Endothelial cell of umbilical vein (primary cell): ENCODE measurements around the gene CNN1. TPM values are rescaled to one million over a fixed set of nuclear protein-coding genes. Genes with fewer than 3 reads are reported as not detected.

Experiments
- BruUV-seq: library from RNA; stranded (reverse); fragments of 400-500 nt; replicated peaks from 2 replicates; lab custom pipeline; 2021; lab: Mats Ljungman, UMichigan
- CTCF ChIA-PET: fragments of 300-600, 350-600 bp; sonication (Branson Sonifier 250); formaldehyde crosslinking; loops from one replicate; lab custom pipeline; 2021; ENCODE audit warnings: antibody characterized with exemption, inconsistent platforms; lab: Charles Lee
- POLR2A ChIA-PET: fragments of 300-600, 350-600 bp; sonication (Branson Sonifier 250); formaldehyde crosslinking; loops from one replicate; lab custom pipeline; 2021; ENCODE audit warnings: antibody characterized with exemption, inconsistent platforms; lab: Charles Lee
- DNase-seq: peaks from one replicate; pipeline ENCODE4 v3.0.0-alpha.2; 2011; ENCODE audit warnings: low read depth, low spot score
- FAIRE-seq: peaks from 2 replicates; lab custom pipeline; 2011; peaks lifted over from hg19 to GRCh38; lab: Jason Lieb, UNC
- H2AFZ ChIP-seq: 2 replicates; pipeline ENCODE4 v1.6.0; 2012; ENCODE audit warnings: low read depth, low read length, control low read depth, inconsistent platforms
- H3K27ac ChIP-seq: 2 replicates; pipeline ENCODE4 v1.5.1; 2011; ENCODE audit warnings: low read depth, mild to moderate bottlenecking, control low read depth, low read length, moderate library complexity; ENCODE audit not compliant: insufficient read depth
- H3K27me3 ChIP-seq, 2 experiments: 2 replicates each; pipeline versions ENCODE4 v1.6.0 to v1.6.1; 2011; ENCODE audit warnings: low read length in 2 of 2, mixed read lengths in 1 of 2; ENCODE audit not compliant: control insufficient read depth in 2 of 2, insufficient read depth in 2 of 2
- H3K36me3 ChIP-seq, 2 experiments: 2 replicates in 1 of 2; 3 replicates in 1 of 2; pipeline ENCODE4 v1.5.1; 2011; ENCODE audit warnings: low read length in 2 of 2, mild to moderate bottlenecking in 1 of 2, moderate library complexity in 1 of 2; ENCODE audit not compliant: control insufficient read depth in 2 of 2, insufficient read depth in 2 of 2; ENCODE audit errors: extremely low read depth in 1 of 2
- H3K4me1 ChIP-seq: 3 replicates; pipeline ENCODE4 v1.5.1; 2011; ENCODE audit warnings: mild to moderate bottlenecking, low read length; ENCODE audit not compliant: control insufficient read depth, insufficient read depth; ENCODE audit errors: extremely low read depth
- H3K4me2 ChIP-seq: 2 replicates; pipeline ENCODE4 v1.6.1; 2011; ENCODE audit warnings: low read length, control low read depth, mixed read lengths; ENCODE audit not compliant: insufficient read depth
- H3K4me3 ChIP-seq, 3 experiments: fragments of 200-600 bp in 1 of 3; sonication (generic), shearing (Covaris generic) in 1 of 3; replicated peaks in 1 of 3; 2 replicates each; pipeline ENCODE4 v1.5.1; 2011 to 2016; ENCODE audit warnings: control low read depth in 3 of 3, low read length in 3 of 3, mild to moderate bottlenecking in 2 of 3, inconsistent platforms in 1 of 3, low read depth in 1 of 3, moderate library complexity in 1 of 3; ENCODE audit not compliant: insufficient read depth in 1 of 3
- H3K79me2 ChIP-seq: 2 replicates; pipeline ENCODE4 v1.6.0; 2012; ENCODE audit warnings: low read length, inconsistent platforms; ENCODE audit not compliant: control insufficient read depth, insufficient read depth
- H3K9ac ChIP-seq: replicated peaks from 2 replicates; pipeline ENCODE3; 2011; ENCODE audit warnings: low read length, control low read depth; ENCODE audit not compliant: insufficient read depth; ENCODE audit errors: extremely low read depth
- H3K9me1 ChIP-seq: replicated peaks from 3 replicates; pipeline ENCODE4 v1.6.0; 2011; ENCODE audit warnings: mild to moderate bottlenecking, low read length; ENCODE audit not compliant: control insufficient read depth, insufficient read depth; ENCODE audit errors: extremely low read depth
- H3K9me3 ChIP-seq: replicated peaks from 2 replicates; pipeline ENCODE4 v1.5.1; 2012; ENCODE audit warnings: low read length, inconsistent platforms; ENCODE audit not compliant: control insufficient read depth, insufficient read depth
- H4K20me1 ChIP-seq: replicated peaks from 2 replicates; pipeline ENCODE3; 2011; ENCODE audit warnings: mild to moderate bottlenecking, low read length; ENCODE audit not compliant: control insufficient read depth, insufficient read depth; ENCODE audit errors: extremely low read depth
- CTCF ChIP-seq, 2 donors: IDR thresholded peaks; 1 replicate in 1 of 2; 2 replicates in 1 of 2; pipeline ENCODE4 v1.5.1; 2011; ENCODE audit warnings: low read length in 2 of 2, mild to moderate bottlenecking in 2 of 2, moderate library complexity in 2 of 2, control low read depth in 1 of 2, inconsistent platforms in 1 of 2, low read depth in 1 of 2; ENCODE audit not compliant: insufficient read depth in 1 of 2; ENCODE audit errors: extremely low read depth in 1 of 2
- EZH2 ChIP-seq: IDR thresholded peaks from 2 replicates; pipeline ENCODE4 v1.6.1; 2012; ENCODE audit warnings: borderline replicate concordance, low read depth, mild to moderate bottlenecking, moderate library complexity, low read length, inconsistent platforms; ENCODE audit not compliant: severe bottlenecking
- FOS ChIP-seq: IDR thresholded peaks from 2 replicates; pipeline ENCODE4 v1.6.1; 2011; ENCODE audit warnings: mild to moderate bottlenecking, low read length, moderate library complexity, borderline replicate concordance; ENCODE audit not compliant: insufficient read depth
- GATA2 ChIP-seq: IDR thresholded peaks from 2 replicates; pipeline ENCODE4 v1.7.0; 2011; ENCODE audit warnings: low read depth, mild to moderate bottlenecking, moderate library complexity, mixed read lengths, low read length; ENCODE audit not compliant: insufficient read length, insufficient read depth
- JUN ChIP-seq: IDR thresholded peaks from 2 replicates; pipeline ENCODE4 v1.6.1; 2011; ENCODE audit warnings: borderline replicate concordance, low read depth; ENCODE audit not compliant: insufficient read length, insufficient read depth
- MAX ChIP-seq: IDR thresholded peaks from 2 replicates; pipeline ENCODE4 v1.6.1; 2011; ENCODE audit not compliant: insufficient read depth, insufficient read length
- MYC ChIP-seq: IDR thresholded peaks from one replicate; pipeline ENCODE4 v1.6.1; 2011; ENCODE audit warnings: mild to moderate bottlenecking, low read depth, low read length
- POLR2A ChIP-seq: IDR thresholded peaks from 2 replicates; pipeline ENCODE4 v1.6.1; 2012; ENCODE audit warnings: low read depth, mild to moderate bottlenecking, control low read depth, low read length
- POLR2AphosphoS5 ChIP-seq: IDR thresholded peaks from 2 replicates; pipeline ENCODE4 v1.6.1; 2012; ENCODE audit warnings: low read depth, mild to moderate bottlenecking, control low read depth, low read length, moderate library complexity; ENCODE audit not compliant: insufficient read depth
- dilution Hi-C: fragments of 300-500 bp; cut with MboI; formaldehyde crosslinking; loops from one replicate; pipeline ENCODE4 v1.15.0; 2019; ENCODE audit warnings: low sequenced_read_pairs; ENCODE audit not compliant: extremely low pct_ligation_motif_present
- intact Hi-C: fragments of 100-400 bp; cut with micrococcal nuclease; formaldehyde crosslinking; loops from one replicate; pipeline ENCODE4 v1.10.0; 2022
- polyA plus RNA-seq, 4 experiments: library from polyadenylated mRNA; depleted of rRNA in 3 of 4; stranded (reverse) in 3 of 4; unstranded in 1 of 4; fragments of >200 nt; gene quantifications; 2 replicates each; pipeline versions ENCODE4 v1.2.1 to v1.2.3, GENCODE V29; 2011 to 2012; ENCODE audit warnings: missing spikeins in 1 of 4
- total RNA-seq: library from RNA; stranded (reverse); gene quantifications from 2 replicates; pipeline ENCODE4 v1.2.3, GENCODE V29; 2021

Gene CNN1
- total and polyA plus RNA-seq, 2 donors (not counting 3 experiments of a cell fraction or from before 2014, with no cell fraction given): 0.76 TPM; not detected in 1

GRCh38 chr19:11581740-11582139 lies 43.1 kb downstream of the CNN1 start:
- BruUV-seq: no TSS peak
- intact Hi-C loops (no loop called here), dilution Hi-C loops (no loop called here)
- H3K27me3 ChIP-seq: peaks cover 3 to 7% of the 10 kb centered on the region in 2 experiments
- DNase-seq (no peak), FAIRE-seq (no peak)
- no peaks in the 10 kb centered on the region for H3K9me3 ChIP-seq
- H4K20me1 ChIP-seq: no peaks in the 10 kb centered on the region
- no peaks in the 10 kb centered on the region for H3K36me3 ChIP-seq
- no peaks in the 10 kb centered on the region for H3K4me1 ChIP-seq
- POLR2A ChIA-PET: no interaction called here
- H3K4me3 ChIP-seq: no peak overlapping the region
- H3K9me1 ChIP-seq: no peaks in the 10 kb centered on the region
- CTCF ChIA-PET: interaction anchor here (1.1 kb wide), 1 partner anchor 338 kb away, joined by 3 read pairs; no protein-coding TSS in a partner anchor
- no peak overlapping the region for H2AFZ ChIP-seq
- TF ChIP-seq FOS (no peak), GATA2 (no peak), MYC (no peak), MAX (no peak), POLR2A (no peak), JUN (no peak), POLR2AphosphoS5 (no peak), CTCF (IDR thresholded peaks at IDR 0.05; ENCODE audit: extremely low read depth in 1 of 2, insufficient read depth in 1 of 2, low read depth in 1 of 2, low read length in 2 of 2) (no peak), EZH2 (no peak)
- no peak overlapping the region for H3K4me2 ChIP-seq
- no peak overlapping the region for H3K27ac ChIP-seq
- H3K9ac ChIP-seq: no peak overlapping the region
- H3K79me2 ChIP-seq: no peaks in the 10 kb centered on the region
